Loucy (cell line): ENCODE results near the gene CREG2.

Source experiments
- H2AFZ ChIP-seq: fragments of 200-600 bp; sonication (generic); 2 replicates; pipeline ENCODE4 v1.6.0; 2016; ENCODE audit warnings: antibody characterized with exemption, mild to moderate bottlenecking, low read length, moderate library complexity
- H3F3A ChIP-seq: fragments of 200-600 bp; 2 replicates; pipeline ENCODE4 v1.6.0; 2016; ENCODE audit warnings: antibody characterized with exemption, low read depth, mild to moderate bottlenecking
- H3K27me3 ChIP-seq: fragments of 200-600 bp; sonication (generic); 2 replicates; pipeline ENCODE4 v1.6.1; 2014; ENCODE audit warnings: low read length, mild to moderate bottlenecking; ENCODE audit not compliant: insufficient read depth, poor library complexity, severe bottlenecking
- H3K36me3 ChIP-seq: fragments of 200-600 bp; sonication (generic); 2 replicates; pipeline ENCODE4 v1.6.1; 2016; ENCODE audit warnings: low read length; ENCODE audit not compliant: insufficient read depth
- H3K4me1 ChIP-seq: fragments of 200-600 bp; sonication (generic); 2 replicates; pipeline ENCODE4 v1.5.1; 2014; ENCODE audit warnings: low read length, mild to moderate bottlenecking; ENCODE audit not compliant: insufficient read depth, poor library complexity, severe bottlenecking
- H3K4me2 ChIP-seq: fragments of 200-600 bp; sonication (generic); 2 replicates; pipeline ENCODE4 v1.6.0; 2014; ENCODE audit warnings: antibody characterized with exemption, low read length, low read depth, mild to moderate bottlenecking; ENCODE audit not compliant: poor library complexity, severe bottlenecking
- H3K4me3 ChIP-seq: fragments of 200-600 bp; sonication (generic); 2 replicates; pipeline ENCODE4 v1.5.1; 2014; ENCODE audit warnings: low read length, mild to moderate bottlenecking, mixed read lengths; ENCODE audit not compliant: poor library complexity, severe bottlenecking
- H3K79me2 ChIP-seq: fragments of 200-600 bp; sonication (generic); 2 replicates; pipeline ENCODE4 v1.6.1; 2014; ENCODE audit warnings: low read length; ENCODE audit not compliant: insufficient read depth
- H3K9ac ChIP-seq: fragments of 200-600 bp; sonication (generic); 2 replicates; pipeline ENCODE4 v1.6.0; 2014; ENCODE audit warnings: mild to moderate bottlenecking, low read depth, low read length, moderate library complexity; ENCODE audit not compliant: poor library complexity, severe bottlenecking
- H3K9me2 ChIP-seq: fragments of 200-600 bp; sonication (generic); replicated peaks from 2 replicates; pipeline ENCODE4 v1.6.1; 2016; ENCODE audit warnings: low read depth, low read length, mixed read lengths
- H3K9me3 ChIP-seq: fragments of 200-600 bp; sonication (generic); 2 replicates; pipeline ENCODE4 v1.6.1; 2014; ENCODE audit warnings: mild to moderate bottlenecking, antibody characterized with exemption, low read length, low read depth; ENCODE audit not compliant: insufficient read depth
- H4K20me1 ChIP-seq: fragments of 200-600 bp; sonication (generic); 2 replicates; pipeline ENCODE4 v1.6.0; 2014; ENCODE audit warnings: antibody characterized with exemption, low read length, mild to moderate bottlenecking; ENCODE audit not compliant: insufficient read depth, poor library complexity, severe bottlenecking
- EZH2phosphoT487 ChIP-seq: fragments of 200-600 bp; IDR thresholded peaks from 2 replicates; pipeline ENCODE4 v1.6.1; 2018; ENCODE audit warnings: antibody characterized with exemption, mild to moderate bottlenecking, moderate library complexity, borderline replicate concordance
- TF ChIP-seq, protein P1 (sequence below): fragments of 200-600 bp; sonication (generic); conservative IDR thresholded peaks from 2 replicates; pipeline ENCODE4 v1.5.1; 2014; ENCODE audit warnings: mild to moderate bottlenecking, antibody characterized with exemption, low read length

CREG2 gene

DNA sequence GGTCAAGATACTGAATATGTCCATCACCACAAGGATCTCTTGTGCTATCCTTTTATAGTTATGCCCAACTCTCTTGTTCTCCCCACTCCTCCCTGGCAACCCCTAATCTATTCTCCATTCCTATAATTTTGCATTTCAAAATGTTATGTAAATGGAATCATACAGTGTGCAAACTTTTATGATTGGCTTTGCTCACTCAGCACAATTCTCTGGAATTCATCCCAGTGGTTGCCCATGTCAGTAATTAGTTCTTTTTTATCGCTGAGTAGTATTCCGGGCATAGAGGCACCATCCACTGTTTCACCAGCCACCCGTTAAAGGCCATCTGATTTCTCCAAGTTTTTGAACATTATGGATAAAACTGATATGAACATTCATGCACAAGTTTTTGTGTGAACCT is 40.4 kb downstream of the CREG2 start:
- Histone ChIP-seq H2AFZ (no peak overlapping the region), H3K4me2 (no peak overlapping the region), H3K9ac (no peak overlapping the region), H3K79me2 (no peaks in the 10 kb centered on the region), H3K36me3 (no peaks in the 10 kb centered on the region), H3K4me1 (peaks cover 6% of the 10 kb centered on the region), H3K27me3 (no peaks in the 10 kb centered on the region), H3F3A (no peaks in the 10 kb centered on the region), H3K9me2 (no peaks in the 10 kb centered on the region), H3K4me3 (no peak overlapping the region), H4K20me1 (no peaks in the 10 kb centered on the region), H3K9me3 (no peaks in the 10 kb centered on the region)
- no peak for TF ChIP-seq EZH2phosphoT487

DNA sequence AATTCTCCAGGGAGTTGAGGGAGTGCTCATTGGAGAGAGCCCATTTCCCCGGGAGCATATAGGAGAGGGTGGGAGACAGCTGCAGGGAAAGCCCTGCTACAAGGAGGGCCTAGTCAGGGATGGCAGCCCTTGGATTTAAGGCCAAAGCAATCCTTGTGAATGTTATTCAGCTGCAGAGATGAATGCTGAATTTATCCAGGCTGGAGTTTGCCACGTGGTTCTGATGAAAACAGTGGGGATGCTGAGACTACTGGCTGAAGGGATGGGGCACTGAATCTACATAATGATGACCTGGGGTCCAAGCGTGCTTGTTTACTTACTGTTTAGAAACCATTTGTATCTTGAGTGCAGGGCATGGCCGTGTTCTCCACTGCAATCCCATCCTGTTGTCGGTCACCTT is 43.2 kb downstream of the CREG2 start:
- TF ChIP-seq, protein P1, sequence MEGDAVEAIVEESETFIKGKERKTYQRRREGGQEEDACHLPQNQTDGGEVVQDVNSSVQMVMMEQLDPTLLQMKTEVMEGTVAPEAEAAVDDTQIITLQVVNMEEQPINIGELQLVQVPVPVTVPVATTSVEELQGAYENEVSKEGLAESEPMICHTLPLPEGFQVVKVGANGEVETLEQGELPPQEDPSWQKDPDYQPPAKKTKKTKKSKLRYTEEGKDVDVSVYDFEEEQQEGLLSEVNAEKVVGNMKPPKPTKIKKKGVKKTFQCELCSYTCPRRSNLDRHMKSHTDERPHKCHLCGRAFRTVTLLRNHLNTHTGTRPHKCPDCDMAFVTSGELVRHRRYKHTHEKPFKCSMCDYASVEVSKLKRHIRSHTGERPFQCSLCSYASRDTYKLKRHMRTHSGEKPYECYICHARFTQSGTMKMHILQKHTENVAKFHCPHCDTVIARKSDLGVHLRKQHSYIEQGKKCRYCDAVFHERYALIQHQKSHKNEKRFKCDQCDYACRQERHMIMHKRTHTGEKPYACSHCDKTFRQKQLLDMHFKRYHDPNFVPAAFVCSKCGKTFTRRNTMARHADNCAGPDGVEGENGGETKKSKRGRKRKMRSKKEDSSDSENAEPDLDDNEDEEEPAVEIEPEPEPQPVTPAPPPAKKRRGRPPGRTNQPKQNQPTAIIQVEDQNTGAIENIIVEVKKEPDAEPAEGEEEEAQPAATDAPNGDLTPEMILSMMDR, result no peak
- no peak for TF ChIP-seq EZH2phosphoT487
- H3K27me3 ChIP-seq, result no peaks in the 10 kb centered on the region
- H3K9me2 ChIP-seq, result no peaks in the 10 kb centered on the region
- no peaks in the 10 kb centered on the region for H3F3A ChIP-seq
- H3K9ac ChIP-seq, result no peak overlapping the region
- H3K36me3 ChIP-seq, result no peaks in the 10 kb centered on the region
- H4K20me1 ChIP-seq, result no peaks in the 10 kb centered on the region
- no peaks in the 10 kb centered on the region for H3K79me2 ChIP-seq
- H3K4me3 ChIP-seq, result no peak overlapping the region
- H3K9me3 ChIP-seq, result no peaks in the 10 kb centered on the region
- no peak overlapping the region for H3K4me2 ChIP-seq
- no peak overlapping the region for H2AFZ ChIP-seq
- peaks cover 13% of the 10 kb centered on the region for H3K4me1 ChIP-seq

DNA sequence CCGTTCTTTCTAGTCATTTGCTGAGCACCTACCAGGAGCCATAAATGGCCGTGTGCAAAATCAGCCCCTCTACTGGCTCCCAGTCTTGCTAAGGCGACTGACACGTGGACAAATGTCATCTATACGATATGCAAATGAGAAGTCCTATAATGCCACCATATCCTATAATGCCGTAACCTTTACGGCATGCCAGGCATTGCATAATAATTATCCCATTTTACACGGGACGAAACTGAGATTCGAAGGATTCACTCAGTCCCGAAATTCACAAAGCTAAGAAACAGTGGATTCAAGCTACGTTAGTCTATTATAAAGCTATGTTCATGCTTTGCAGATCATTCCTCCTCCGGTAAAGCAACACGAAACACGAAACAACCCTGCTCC is 44.7 kb downstream of the CREG2 start:
- Histone ChIP-seq H3K4me3 (no peak overlapping the region), H3K4me2 (no peak overlapping the region), H3F3A (no peaks in the 10 kb centered on the region), H3K9me2 (no peaks in the 10 kb centered on the region), H3K9ac (no peak overlapping the region), H4K20me1 (no peaks in the 10 kb centered on the region), H3K27me3 (no peaks in the 10 kb centered on the region), H3K36me3 (no peaks in the 10 kb centered on the region), H3K4me1 (peaks cover 9% of the 10 kb centered on the region), H2AFZ (no peak overlapping the region; the same call in 1 of the 2 replicates), H3K9me3 (no peaks in the 10 kb centered on the region), H3K79me2 (no peaks in the 10 kb centered on the region)
- TF ChIP-seq EZH2phosphoT487, result no peak
- TF ChIP-seq, protein P1, result no peak

DNA sequence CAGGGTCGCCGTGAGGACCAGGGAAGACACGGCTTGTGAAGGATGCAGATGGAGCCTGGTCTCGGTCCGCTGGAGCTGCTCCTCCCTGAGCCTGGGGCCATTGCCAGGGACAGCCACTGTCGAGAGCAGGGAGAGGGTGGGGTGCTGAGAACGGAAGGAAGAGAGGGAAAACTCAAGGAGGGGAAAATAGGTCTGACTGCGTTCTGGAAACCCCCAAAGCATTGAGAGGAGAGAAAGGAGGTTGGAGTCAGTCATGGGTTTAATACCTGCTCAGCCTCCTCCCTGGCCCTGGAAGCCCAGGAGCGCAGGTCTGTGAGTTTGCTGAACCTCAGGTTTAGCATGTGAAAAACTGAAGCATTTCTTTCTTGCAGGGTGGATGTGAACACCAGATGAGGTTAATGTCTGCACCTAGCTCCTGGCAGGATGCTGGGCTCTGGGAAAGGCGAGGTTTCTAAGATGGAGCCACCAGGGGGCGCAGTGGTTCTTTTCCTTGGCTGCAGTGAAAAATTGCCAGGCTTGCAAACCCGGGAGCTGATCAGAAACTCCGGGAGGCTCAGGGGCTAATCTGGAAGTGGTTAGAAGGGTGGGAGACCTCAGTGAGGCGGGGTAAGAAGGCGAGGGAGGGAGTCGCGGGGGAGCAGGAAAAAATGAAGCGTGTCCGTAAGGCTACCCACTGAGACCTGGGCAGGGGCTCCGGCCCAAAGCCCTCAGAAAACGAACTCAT is 45.2 kb downstream of the CREG2 start:
- Histone ChIP-seq H2AFZ (peak overlapping the region; percentile 83; the same call in 1 of the 2 replicates), H3K27me3 (no peaks in the 10 kb centered on the region), H3K79me2 (no peaks in the 10 kb centered on the region), H3K4me3 (no peak overlapping the region), H3K4me2 (no peak overlapping the region), H3F3A (no peaks in the 10 kb centered on the region), H3K9me2 (no peaks in the 10 kb centered on the region), H3K9ac (no peak overlapping the region), H3K4me1 (peaks cover 9% of the 10 kb centered on the region), H3K9me3 (no peaks in the 10 kb centered on the region), H3K36me3 (no peaks in the 10 kb centered on the region), H4K20me1 (no peaks in the 10 kb centered on the region)
- no peak for TF ChIP-seq EZH2phosphoT487
- TF ChIP-seq, protein P1, result peak; percentile 87
